ENCODE measurements around the gene SMIM41.

GRCh38 chr12:52056801-52057637 is 22.5 kb upstream of the SMIM41 start:
- TF ChIP-seq, protein P1, sequence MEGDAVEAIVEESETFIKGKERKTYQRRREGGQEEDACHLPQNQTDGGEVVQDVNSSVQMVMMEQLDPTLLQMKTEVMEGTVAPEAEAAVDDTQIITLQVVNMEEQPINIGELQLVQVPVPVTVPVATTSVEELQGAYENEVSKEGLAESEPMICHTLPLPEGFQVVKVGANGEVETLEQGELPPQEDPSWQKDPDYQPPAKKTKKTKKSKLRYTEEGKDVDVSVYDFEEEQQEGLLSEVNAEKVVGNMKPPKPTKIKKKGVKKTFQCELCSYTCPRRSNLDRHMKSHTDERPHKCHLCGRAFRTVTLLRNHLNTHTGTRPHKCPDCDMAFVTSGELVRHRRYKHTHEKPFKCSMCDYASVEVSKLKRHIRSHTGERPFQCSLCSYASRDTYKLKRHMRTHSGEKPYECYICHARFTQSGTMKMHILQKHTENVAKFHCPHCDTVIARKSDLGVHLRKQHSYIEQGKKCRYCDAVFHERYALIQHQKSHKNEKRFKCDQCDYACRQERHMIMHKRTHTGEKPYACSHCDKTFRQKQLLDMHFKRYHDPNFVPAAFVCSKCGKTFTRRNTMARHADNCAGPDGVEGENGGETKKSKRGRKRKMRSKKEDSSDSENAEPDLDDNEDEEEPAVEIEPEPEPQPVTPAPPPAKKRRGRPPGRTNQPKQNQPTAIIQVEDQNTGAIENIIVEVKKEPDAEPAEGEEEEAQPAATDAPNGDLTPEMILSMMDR (IDR thresholded peaks at IDR 0.05) = no peak
- no peak for TF ChIP-seq POLR2A (IDR thresholded peaks at IDR 0.05)
